Measurements from ENCODE around the gene GPR135. TPM values are rescaled to one million over a fixed set of nuclear protein-coding genes. Genes with fewer than 3 reads are reported as not detected.
A peak's percentile ranks its signal among the peaks of the same experiment; 100 is the strongest.

The GPR135 gene
- polyA plus RNA-seq, 3 donors, result 0.05 to 0.69 TPM; not detected in 1

DNA sequence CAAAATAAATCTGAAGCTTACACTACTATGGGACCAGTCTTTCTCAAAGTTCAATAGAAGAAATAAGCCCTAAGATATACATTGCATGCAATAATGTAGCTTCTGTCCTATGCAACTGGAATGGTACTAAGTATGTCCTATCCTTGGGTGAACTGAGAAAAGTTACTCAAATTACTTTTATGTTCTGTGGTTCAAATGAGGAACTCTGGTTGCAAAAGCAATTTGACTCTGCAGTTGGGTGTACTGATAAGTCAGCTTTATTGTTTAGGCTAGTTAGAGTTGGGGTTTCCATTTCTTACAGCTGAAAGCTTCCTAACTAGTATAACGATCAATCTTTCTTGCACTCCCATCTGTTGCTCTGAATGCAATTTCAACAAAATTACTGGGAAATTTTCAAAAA lies 29.2 kb downstream of the GPR135 start:
- TF ChIP-seq, protein P1, sequence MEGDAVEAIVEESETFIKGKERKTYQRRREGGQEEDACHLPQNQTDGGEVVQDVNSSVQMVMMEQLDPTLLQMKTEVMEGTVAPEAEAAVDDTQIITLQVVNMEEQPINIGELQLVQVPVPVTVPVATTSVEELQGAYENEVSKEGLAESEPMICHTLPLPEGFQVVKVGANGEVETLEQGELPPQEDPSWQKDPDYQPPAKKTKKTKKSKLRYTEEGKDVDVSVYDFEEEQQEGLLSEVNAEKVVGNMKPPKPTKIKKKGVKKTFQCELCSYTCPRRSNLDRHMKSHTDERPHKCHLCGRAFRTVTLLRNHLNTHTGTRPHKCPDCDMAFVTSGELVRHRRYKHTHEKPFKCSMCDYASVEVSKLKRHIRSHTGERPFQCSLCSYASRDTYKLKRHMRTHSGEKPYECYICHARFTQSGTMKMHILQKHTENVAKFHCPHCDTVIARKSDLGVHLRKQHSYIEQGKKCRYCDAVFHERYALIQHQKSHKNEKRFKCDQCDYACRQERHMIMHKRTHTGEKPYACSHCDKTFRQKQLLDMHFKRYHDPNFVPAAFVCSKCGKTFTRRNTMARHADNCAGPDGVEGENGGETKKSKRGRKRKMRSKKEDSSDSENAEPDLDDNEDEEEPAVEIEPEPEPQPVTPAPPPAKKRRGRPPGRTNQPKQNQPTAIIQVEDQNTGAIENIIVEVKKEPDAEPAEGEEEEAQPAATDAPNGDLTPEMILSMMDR (IDR thresholded peaks at IDR 0.05), result no peak
- H4K20me1 ChIP-seq (ENCODE audit: insufficient read depth, low read length), result no peaks in the 10 kb centered on the region
- H3K4me1 ChIP-seq (ENCODE audit: control insufficient read depth in 1 of 2, insufficient read depth in 2 of 2, low read length in 2 of 2), result peaks cover 12 to 27% of the 10 kb centered on the region in 2 donors
- Mint-ChIP-seq H3K27me3 (ENCODE audit: low read depth in 3 of 3) (no peaks in the 10 kb centered on the region), H3K27ac (no peak overlapping the region), H3K36me3 (no peaks in the 10 kb centered on the region), H3K4me3 (no peak overlapping the region), H3K4me1 (peaks cover 29% of the 10 kb centered on the region), H3K9me3 (peaks cover 0 to 2% (median 0%) of the 10 kb centered on the region in 7 donors)
- intact Hi-C loops (cut with micrococcal nuclease), result no loop called here
- no peaks in the 10 kb centered on the region for H3K27me3 ChIP-seq (ENCODE audit: control insufficient read depth in 2 of 2, insufficient read depth in 2 of 2, low read length in 2 of 2)
- no peak overlapping the region for H3K4me2 ChIP-seq (replicated peaks; ENCODE audit: extremely low read depth, low read length, poor library complexity, severe bottlenecking)
- no peaks in the 10 kb centered on the region for H3K9me3 ChIP-seq (replicated peaks in 1 of 2; ENCODE audit: control insufficient read depth in 1 of 2, insufficient read depth in 1 of 2, low read length in 2 of 2)
- H2AFZ ChIP-seq (ENCODE audit: insufficient read depth, low read depth, low read length, poor library complexity, severe bottlenecking), result no peak overlapping the region
- no CpG with 5 or more reads among the region's 1 CpG for WGBS (ENCODE audit: insufficient coverage)
- no peak overlapping the region for H3K27ac ChIP-seq (ENCODE audit: low read depth in 1 of 2, low read length in 2 of 2)
- no peak overlapping the region for H3K4me3 ChIP-seq (replicated peaks in 1 of 3; ENCODE audit: low read depth in 2 of 3, low read length in 3 of 3)
- no peak overlapping the region for H3K9ac ChIP-seq (ENCODE audit: insufficient read depth, low read length, poor library complexity, severe bottlenecking)
- peak in 1 of 3 donors; percentile 5 for DNase-seq
- no peaks in the 10 kb centered on the region for H3K36me3 ChIP-seq (replicated peaks in 1 of 2; ENCODE audit: control insufficient read depth in 1 of 2, insufficient read depth in 2 of 2, low read length in 2 of 2)
- H3K79me2 ChIP-seq (ENCODE audit: insufficient read depth, low read length), result no peaks in the 10 kb centered on the region

DNA sequence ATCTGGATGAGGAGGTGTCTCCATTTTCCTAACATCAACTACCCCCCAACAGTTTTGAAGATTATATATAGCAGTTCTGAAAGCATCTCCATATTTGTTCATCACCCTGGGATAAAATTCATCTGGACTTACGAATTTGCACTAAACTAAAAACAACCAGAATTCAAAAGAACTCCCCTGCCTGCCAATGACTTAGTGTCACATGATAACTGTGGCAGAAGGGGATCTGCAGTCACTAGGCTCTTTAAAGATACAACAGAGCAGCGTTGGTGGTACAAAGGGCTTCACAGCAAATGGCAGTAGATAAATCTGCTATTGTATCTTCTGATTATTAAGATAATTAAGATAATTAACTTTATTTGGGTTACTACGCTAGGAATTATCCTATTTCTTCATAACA lies 30.1 kb downstream of the GPR135 start:
- Mint-ChIP-seq H3K36me3 (no peaks in the 10 kb centered on the region), H3K27ac (no peak overlapping the region), H3K27me3 (ENCODE audit: low read depth in 3 of 3) (no peaks in the 10 kb centered on the region), H3K9me3 (peaks cover 0 to 2% (median 0%) of the 10 kb centered on the region in 7 donors), H3K4me3 (no peak overlapping the region), H3K4me1 (peaks cover 29% of the 10 kb centered on the region)
- WGBS (ENCODE audit: insufficient coverage), result no CpG with 5 or more reads among the region's 3 CpGs
- intact Hi-C loops (cut with micrococcal nuclease), result no loop called here
- Histone ChIP-seq H4K20me1 (ENCODE audit: insufficient read depth, low read length) (no peaks in the 10 kb centered on the region), H2AFZ (ENCODE audit: insufficient read depth, low read depth, low read length, poor library complexity, severe bottlenecking) (no peak overlapping the region), H3K9ac (ENCODE audit: insufficient read depth, low read length, poor library complexity, severe bottlenecking) (no peak overlapping the region), H3K9me3 (replicated peaks in 1 of 2; ENCODE audit: control insufficient read depth in 1 of 2, insufficient read depth in 1 of 2, low read length in 2 of 2) (no peaks in the 10 kb centered on the region), H3K4me1 (ENCODE audit: control insufficient read depth in 1 of 2, insufficient read depth in 2 of 2, low read length in 2 of 2) (peaks cover 12 to 27% of the 10 kb centered on the region in 2 donors), H3K4me2 (replicated peaks; ENCODE audit: extremely low read depth, low read length, poor library complexity, severe bottlenecking) (no peak overlapping the region), H3K27ac (ENCODE audit: low read depth in 1 of 2, low read length in 2 of 2) (no peak overlapping the region), H3K36me3 (replicated peaks in 1 of 2; ENCODE audit: control insufficient read depth in 1 of 2, insufficient read depth in 2 of 2, low read length in 2 of 2) (no peaks in the 10 kb centered on the region), H3K4me3 (replicated peaks in 1 of 3; ENCODE audit: low read depth in 2 of 3, low read length in 3 of 3) (no peak overlapping the region), H3K27me3 (ENCODE audit: control insufficient read depth in 2 of 2, insufficient read depth in 2 of 2, low read length in 2 of 2) (no peaks in the 10 kb centered on the region), H3K79me2 (ENCODE audit: insufficient read depth, low read length) (no peaks in the 10 kb centered on the region)
- no peak for DNase-seq
- TF ChIP-seq, protein P1 (IDR thresholded peaks at IDR 0.05), result no peak

Data from CD14-positive monocyte (primary cell).